NB4 (cell line): ENCODE data around the gene GOLGA7B.

ENCODE experiments used
- CTCF ChIP-seq: IDR thresholded peaks from one replicate; pipeline ENCODE4 v1.5.1; 2012; ENCODE audit warnings: low read depth, low read length
- MAX ChIP-seq: IDR thresholded peaks from 2 replicates; pipeline ENCODE4 v1.6.1; 2011; ENCODE audit warnings: low read depth, low read length
- POLR2A ChIP-seq: IDR thresholded peaks from 2 replicates; pipeline ENCODE4 v1.6.1; 2011; ENCODE audit warnings: mild to moderate bottlenecking; ENCODE audit not compliant: insufficient read length; ENCODE audit errors: extremely low read depth

- TF ChIP-seq CTCF (no peak), MAX (no peak), POLR2A (no peak)
These were observed 803 bp downstream of the GOLGA7B start for GRCh38 chr10:97850446-97850845.
